ENCODE data around the gene ADAMTS17.

Gene ADAMTS17

GRCh38 chr15:100109486-100110035 is 232.2 kb downstream of the ADAMTS17 start:
- no peak overlapping the region for H3K4me3 ChIP-seq (ENCODE audit: low read length)
- no peak for DNase-seq (ENCODE audit: low read depth, low spot score)

DNA sequence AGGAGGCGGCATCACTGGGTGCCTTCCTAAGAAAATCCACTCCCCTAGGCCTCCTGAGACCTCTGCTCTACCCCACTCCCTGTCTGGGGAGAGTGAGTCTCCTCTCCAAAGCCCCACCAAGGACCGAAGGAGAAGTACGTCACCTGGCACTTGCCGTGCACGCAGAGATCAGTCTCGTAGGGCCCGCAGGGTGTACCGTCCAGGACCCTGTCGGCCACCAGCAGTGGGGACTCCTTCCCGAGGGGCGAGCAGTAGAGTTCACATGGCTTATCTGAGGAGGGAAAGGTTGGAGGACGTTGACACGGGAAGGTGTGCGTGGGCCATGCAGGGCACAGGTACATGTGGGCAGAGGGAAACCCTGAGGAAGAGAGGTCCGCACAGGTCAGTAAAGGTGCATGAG is 232.9 kb downstream of the ADAMTS17 start:
- no peak for DNase-seq (ENCODE audit: low read depth, low spot score)
- no peak overlapping the region for H3K4me3 ChIP-seq (ENCODE audit: low read length)

DNA sequence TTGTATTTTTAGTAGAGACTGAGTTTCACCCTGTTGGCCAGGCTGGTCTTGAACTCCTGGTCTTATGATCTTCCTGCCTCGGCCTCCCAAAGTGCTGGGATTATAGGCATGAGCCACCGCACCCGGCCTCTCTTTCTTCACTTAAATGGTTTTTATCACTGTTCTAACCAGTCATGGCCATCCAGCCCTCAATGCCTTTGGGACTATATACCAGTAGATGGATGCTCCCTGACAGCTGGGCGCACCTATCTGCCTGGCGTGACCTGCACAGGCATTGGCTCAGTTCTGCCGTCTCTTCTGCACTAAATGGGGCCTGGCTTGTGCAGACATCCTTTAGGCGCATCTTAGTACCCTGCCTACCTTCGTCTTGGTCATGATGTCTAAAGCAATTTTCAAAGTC is 233.4 kb downstream of the ADAMTS17 start:
- no peak for DNase-seq (ENCODE audit: low read depth, low spot score)
- no peak overlapping the region for H3K4me3 ChIP-seq (ENCODE audit: low read length)

- DNase-seq (ENCODE audit: low read depth, low spot score) = no peak
- H3K4me3 ChIP-seq (ENCODE audit: low read length) = no peak overlapping the region
Measured at GRCh38 chr15:100107606-100108225, 234.1 kb downstream of the ADAMTS17 start.

DNA sequence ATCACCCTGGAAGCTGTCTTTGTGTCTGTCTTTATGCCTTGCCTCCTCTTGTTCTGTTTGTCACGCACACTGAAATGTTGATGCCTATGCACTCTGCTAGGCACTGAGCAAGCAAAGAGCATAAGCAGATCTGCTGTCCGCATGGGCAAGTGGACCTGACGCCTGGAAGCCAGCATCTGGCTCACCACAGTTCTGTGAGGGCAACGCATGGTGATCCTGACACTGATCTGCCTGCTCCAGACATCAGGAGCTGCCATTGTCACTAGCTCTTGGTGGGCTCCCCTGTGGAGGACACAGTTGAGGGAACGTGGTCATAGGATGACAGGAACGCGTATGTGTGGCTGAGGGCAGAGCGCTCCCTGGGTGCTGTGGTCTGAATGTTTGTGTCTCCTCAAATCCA is 234.6 kb downstream of the ADAMTS17 start:
- no peak overlapping the region for H3K4me3 ChIP-seq (ENCODE audit: low read length)
- no peak for DNase-seq (ENCODE audit: low read depth, low spot score)

- H3K4me3 ChIP-seq (ENCODE audit: low read length) = no peak overlapping the region
- no peak for DNase-seq (ENCODE audit: low read depth, low spot score)
Measured at GRCh38 chr15:100106732-100107131, 235.0 kb downstream of the ADAMTS17 start.

GRCh38 chr15:100105101-100105500 is 236.7 kb downstream of the ADAMTS17 start:
- no peak overlapping the region for H3K4me3 ChIP-seq (ENCODE audit: low read length)
- no peak for DNase-seq (ENCODE audit: low read depth, low spot score)

DNA sequence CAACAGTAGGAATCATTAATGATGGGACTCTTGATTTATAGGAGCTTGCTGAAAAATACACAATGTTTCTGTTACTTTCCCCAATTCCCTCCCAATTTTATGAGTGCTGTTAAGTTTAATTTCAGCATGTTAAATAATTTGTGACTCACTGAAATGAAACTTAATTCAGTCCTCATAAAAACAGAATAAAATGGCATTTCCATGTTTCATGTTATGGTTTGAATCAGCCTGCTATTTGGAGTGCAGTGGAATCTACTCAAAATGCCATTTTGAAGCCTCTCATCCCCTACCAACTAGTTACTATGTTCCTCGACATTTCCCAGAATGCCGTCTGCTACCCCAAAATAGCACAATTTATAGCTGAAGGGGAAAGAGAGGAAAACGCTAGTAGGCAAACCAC is 237.5 kb downstream of the ADAMTS17 start:
- DNase-seq (ENCODE audit: low read depth, low spot score) = no peak
- no peak overlapping the region for H3K4me3 ChIP-seq (ENCODE audit: low read length)

- DNase-seq (ENCODE audit: low read depth, low spot score) = no peak
Measured at GRCh38 chr15:100103828-100104227, 237.9 kb downstream of the ADAMTS17 start.

GRCh38 chr15:100101426-100102089 is 240.2 kb downstream of the ADAMTS17 start:
- no peak overlapping the region for H3K4me3 ChIP-seq (ENCODE audit: low read length)
- no peak for DNase-seq (ENCODE audit: low read depth, low spot score)

More at GRCh38 chr15:100103828-100104227, 237.9 kb downstream of the ADAMTS17 start:
- no peak overlapping the region for H3K4me3 ChIP-seq (ENCODE audit: low read length)

DNA sequence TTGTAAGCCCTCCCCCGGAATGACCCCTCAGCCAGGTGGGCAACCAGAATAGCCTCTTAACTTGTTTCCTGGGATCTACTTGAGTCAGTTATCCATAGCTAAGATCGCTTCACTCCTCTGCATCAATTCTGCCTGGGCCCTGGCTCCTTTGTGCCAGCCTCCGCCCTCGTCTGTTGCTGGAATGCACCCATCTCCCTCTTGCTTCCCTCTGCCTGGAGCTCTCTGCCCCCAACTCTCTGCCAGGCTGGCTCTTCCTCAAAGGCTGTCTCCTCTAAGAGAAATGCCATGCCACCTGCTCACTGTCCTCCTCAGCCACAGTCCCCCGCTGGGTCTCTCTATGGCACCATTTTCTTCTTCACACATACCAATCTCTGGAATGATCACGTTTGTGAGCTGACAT is 240.8 kb downstream of the ADAMTS17 start:
- no peak for DNase-seq (ENCODE audit: low read depth, low spot score)
- no peak overlapping the region for H3K4me3 ChIP-seq (ENCODE audit: low read length)

DNA sequence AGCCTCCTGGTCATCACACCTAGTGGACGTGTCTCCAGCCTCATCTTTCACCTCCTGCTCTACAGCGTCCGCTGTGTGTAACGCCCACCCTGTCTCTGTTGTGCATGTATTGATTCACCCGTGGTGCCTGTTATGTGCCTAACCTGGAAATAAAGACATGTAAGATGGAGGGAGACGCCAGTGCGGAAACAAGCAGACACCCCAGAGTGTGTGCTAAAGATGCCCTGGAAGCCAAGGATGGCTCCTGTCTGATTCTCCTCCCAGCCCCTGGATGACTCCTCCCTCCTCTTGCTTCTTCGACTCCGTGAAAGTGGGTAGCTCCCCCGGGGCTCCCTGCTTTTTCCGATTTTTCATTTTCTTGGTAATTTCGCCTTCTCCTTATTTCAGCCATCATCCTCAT is 241.8 kb downstream of the ADAMTS17 start:
- DNase-seq (ENCODE audit: low read depth, low spot score) = no peak
- H3K4me3 ChIP-seq (ENCODE audit: low read length) = no peak overlapping the region

GRCh38 chr15:100098705-100099104 is 243.1 kb downstream of the ADAMTS17 start:
- no peak overlapping the region for H3K4me3 ChIP-seq (ENCODE audit: low read length)
- no peak for DNase-seq (ENCODE audit: low read depth, low spot score)

DNA sequence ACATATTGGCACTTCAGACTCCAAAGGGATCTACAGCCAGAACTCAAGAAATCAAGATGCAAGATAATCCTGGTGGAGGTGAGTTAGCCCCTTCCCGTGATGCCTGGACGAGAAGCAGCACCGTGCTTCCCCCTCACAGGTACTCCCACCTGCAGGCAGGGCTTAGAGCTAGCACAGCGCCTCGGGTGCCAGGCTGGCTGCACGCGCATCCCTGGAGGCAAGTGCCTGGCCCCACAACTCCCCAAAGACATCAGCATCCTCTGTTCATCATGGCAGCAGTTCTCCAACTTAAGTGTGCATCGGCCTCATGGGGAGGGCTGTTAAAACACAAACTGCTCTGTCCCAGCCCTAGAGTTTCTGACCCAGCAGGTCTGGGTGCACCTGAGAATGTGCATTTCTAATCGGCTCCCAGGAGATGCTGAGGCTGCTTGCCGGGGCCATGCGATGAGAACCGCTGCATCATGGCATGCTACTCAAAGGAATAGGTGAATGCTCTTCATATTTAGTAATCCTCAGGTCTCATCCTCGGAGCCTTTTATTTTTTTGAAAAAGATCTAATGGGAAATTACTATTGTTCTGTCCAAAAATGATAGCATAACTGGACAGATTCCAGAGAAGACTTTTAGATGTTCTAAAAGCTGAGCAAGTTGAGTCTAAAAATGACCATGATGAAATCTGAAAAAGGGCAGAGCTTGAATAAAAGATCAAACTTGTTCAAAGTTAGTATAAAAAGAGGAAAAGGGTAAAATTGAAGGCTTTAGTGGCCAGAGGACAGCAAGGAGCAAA is 244.2 kb downstream of the ADAMTS17 start:
- H3K4me3 ChIP-seq (ENCODE audit: low read length) = no peak overlapping the region
- no peak for DNase-seq (ENCODE audit: low read depth, low spot score)

GRCh38 chr15:100096700-100097099 is 245.1 kb downstream of the ADAMTS17 start:
- no peak overlapping the region for H3K4me3 ChIP-seq (ENCODE audit: low read length)
- DNase-seq (ENCODE audit: low read depth, low spot score) = no peak

DNA sequence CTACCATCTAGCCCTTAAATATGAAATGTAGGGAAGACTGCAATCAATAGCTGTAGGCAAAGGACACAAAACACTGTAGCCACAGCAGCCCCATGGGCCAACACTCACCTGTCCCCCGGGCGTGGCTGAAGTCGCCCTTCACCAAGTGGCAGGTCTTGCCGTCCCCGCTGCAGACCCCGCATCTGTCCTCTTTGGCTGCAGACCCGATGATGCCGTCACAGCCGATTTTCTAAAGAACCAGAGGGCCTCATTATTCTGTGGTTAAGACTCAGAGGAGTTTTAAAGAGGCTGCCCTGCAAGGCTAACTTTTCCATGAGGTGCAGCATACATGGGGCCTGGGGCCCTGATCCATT is 245.6 kb downstream of the ADAMTS17 start:
- no peak overlapping the region for H3K4me3 ChIP-seq (ENCODE audit: low read length)
- no peak for DNase-seq (ENCODE audit: low read depth, low spot score)

DNA sequence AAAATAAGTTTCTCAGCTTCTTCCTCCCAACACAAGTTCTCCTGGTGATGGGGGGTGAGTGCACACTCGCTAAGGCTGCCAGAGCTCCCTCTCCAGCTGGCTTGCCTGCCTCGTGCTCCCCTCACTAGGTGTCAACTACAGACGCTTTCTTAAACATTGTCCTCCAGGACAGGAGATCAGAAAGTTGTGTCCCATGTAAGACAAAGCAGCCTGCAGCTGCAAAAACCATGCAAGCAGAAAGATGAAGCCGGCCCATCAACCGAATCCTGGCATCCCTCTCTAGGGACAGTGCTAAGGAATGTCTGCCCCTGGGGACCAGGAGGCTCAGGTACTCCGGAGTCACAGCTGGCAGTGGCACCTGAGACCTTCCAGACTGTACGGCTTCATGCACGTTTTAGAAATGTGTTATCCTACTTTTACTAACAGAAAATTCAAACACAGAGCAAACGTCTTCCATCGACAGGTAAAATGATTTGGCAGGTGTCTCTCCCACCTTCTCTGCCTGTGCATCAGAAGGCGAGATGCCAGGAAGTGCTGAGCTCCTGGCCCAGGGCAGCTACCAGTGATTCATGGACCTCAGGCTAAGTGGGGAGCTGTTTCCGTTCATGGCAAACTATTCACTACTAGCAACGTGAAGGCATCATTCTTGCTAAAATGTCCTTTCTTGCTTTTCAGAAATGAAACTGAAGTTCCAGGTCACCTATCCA is 246.1 kb downstream of the ADAMTS17 start:
- DNase-seq (ENCODE audit: low read depth, low spot score) = no peak
- H3K4me3 ChIP-seq (ENCODE audit: low read length) = no peak overlapping the region

GRCh38 chr15:100094127-100094510 is 247.7 kb downstream of the ADAMTS17 start:
- no peak overlapping the region for H3K4me3 ChIP-seq (ENCODE audit: low read length)
- no peak for DNase-seq (ENCODE audit: low read depth, low spot score)

DNA sequence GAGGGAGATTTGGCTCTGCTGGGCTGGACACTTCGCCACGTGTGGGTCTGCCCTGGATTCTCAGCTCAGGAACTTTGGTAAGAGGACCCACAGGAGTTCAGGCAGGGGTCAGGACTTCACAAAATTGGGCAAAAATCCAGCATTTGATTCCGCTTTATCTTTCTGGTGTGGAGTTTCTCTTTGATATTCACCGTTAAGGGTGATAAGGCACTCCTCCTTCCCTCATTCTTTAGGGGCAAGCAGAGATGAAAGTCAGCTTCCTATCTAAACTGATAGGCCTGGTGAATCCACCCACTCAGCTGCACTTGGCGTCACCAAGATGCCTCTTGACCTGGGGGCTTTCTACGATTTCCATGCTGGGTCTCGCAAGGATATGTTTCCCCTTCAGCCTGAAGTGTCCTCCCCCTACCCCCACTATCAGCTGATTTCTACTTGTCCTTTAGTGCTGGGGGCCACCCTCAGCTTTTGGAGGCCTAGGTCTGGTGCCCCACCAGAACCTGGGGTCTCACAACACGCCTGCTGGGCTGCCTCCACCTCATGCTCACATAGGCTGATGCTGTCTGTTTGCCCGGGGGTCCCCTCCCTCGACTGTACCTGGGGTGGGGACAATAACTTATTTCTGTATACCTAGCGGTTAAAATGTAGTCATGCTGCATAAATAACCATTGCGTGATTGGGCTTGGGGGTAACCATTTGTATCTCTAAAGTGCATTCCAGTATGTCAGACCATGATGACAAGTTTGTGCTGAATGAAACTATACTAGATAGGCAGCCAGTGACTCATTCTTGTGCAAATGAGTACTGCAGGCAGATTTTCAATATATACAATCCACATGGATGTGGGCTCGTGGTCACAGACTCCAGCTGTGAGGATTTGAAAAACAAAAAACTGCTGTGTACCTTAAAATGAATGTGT is 248.3 kb downstream of the ADAMTS17 start:
- no peak for DNase-seq (ENCODE audit: low read depth, low spot score)
- H3K4me3 ChIP-seq (ENCODE audit: low read length) = no peak overlapping the region

All from Jurkat, Clone E6-1 (cell line).